ENCODE data around the gene PRSS22.

GRCh38 chr16:2821487-2822157, 36.3 kb downstream of the PRSS22 start:
- no peak for TF ChIP-seq CTCF (conservative IDR thresholded peaks at IDR 0.05; ENCODE audit: low read depth in 2 of 2)
- no peak for TF ChIP-seq POLR2AphosphoS5 (IDR thresholded peaks at IDR 0.05; ENCODE audit: low read depth)
- TF ChIP-seq EZH2 (IDR thresholded peaks at IDR 0.05; ENCODE audit: low read depth, unreplicated experiment), result no peak
- TF ChIP-seq ETS1 (IDR thresholded peaks at IDR 0.05), result no peak
- no peak for TF ChIP-seq ZNF114 (CRISPR knock-in tag; IDR thresholded peaks at IDR 0.05)
- no peak for TF ChIP-seq REST (IDR thresholded peaks at IDR 0.05; ENCODE audit: unreplicated experiment)

Data from GM23338 (cell line).